Liver (tissue), 9 donors: ENCODE measurements around the gene ZNF697. TPM values are rescaled to one million over a fixed set of nuclear protein-coding genes. Genes with fewer than 3 reads are reported as not detected.

Source experiments
- DNase-seq: peaks from one replicate; pipeline ENCODE4 v3.0.0-alpha.2; 2017; ENCODE audit warnings: low spot score
- H3K27ac ChIP-seq, 2 donors: one replicate each; pipeline ENCODE4 v1.7.0; 2013; ENCODE audit warnings: inconsistent platforms in 2 of 2, low read length in 2 of 2, control low read depth in 1 of 2, low read depth in 1 of 2, mild to moderate bottlenecking in 1 of 2
- H3K27me3 ChIP-seq, 4 donors: one replicate each; pipeline versions ENCODE4 v1.6.1 to v1.7.0; 2013; ENCODE audit warnings: low read length in 3 of 4, inconsistent platforms in 1 of 4, mild to moderate bottlenecking in 1 of 4, moderate library complexity in 1 of 4; ENCODE audit not compliant: control insufficient read depth in 4 of 4, insufficient read depth in 4 of 4
- H3K36me3 ChIP-seq, 4 donors: one replicate each; pipeline versions ENCODE4 v1.6.1 to v1.7.0; 2013; ENCODE audit warnings: low read length in 3 of 4, mild to moderate bottlenecking in 3 of 4, low read depth in 1 of 4, moderate library complexity in 1 of 4; ENCODE audit not compliant: control insufficient read depth in 4 of 4, insufficient read depth in 3 of 4
- H3K4me1 ChIP-seq, 4 donors: one replicate each; pipeline versions ENCODE4 v1.6.1 to v1.7.0; 2013; ENCODE audit warnings: low read length in 3 of 4, mild to moderate bottlenecking in 3 of 4, moderate library complexity in 1 of 4; ENCODE audit not compliant: control insufficient read depth in 4 of 4, insufficient read depth in 4 of 4
- H3K4me3 ChIP-seq, 3 donors: one replicate each; pipeline versions ENCODE4 v1.6.1 to v1.7.0; 2013; ENCODE audit warnings: low read length in 3 of 3, control low read depth in 1 of 3, low read depth in 1 of 3, mild to moderate bottlenecking in 1 of 3
- H3K9ac ChIP-seq, 2 donors: one replicate each; pipeline ENCODE4 v1.7.0; 2013; ENCODE audit warnings: low read length in 2 of 2, mild to moderate bottlenecking in 2 of 2, moderate library complexity in 2 of 2, control low read depth in 1 of 2, low read depth in 1 of 2
- H3K9me3 ChIP-seq, 4 donors: one replicate each; pipeline versions ENCODE4 v1.6.1 to v1.7.0; 2013; ENCODE audit warnings: low read length in 3 of 4; ENCODE audit not compliant: control insufficient read depth in 4 of 4
- EGR1 ChIP-seq, 2 donors: IDR thresholded peaks; 2 replicates each; pipeline ENCODE4 v1.6.1; 2016 to 2018; ENCODE audit warnings: antibody characterized with exemption in 2 of 2, low read depth in 2 of 2
- FOXA1 ChIP-seq: IDR thresholded peaks from 2 replicates; pipeline ENCODE4 v1.6.1; 2016; ENCODE audit warnings: antibody characterized with exemption
- FOXA2 ChIP-seq: IDR thresholded peaks from 2 replicates; pipeline ENCODE4 v1.6.1; 2016; ENCODE audit warnings: antibody characterized with exemption
- GABPA ChIP-seq, 2 donors: IDR thresholded peaks in 1 of 2; conservative IDR thresholded peaks in 1 of 2; 2 replicates each; pipeline ENCODE4 v1.6.1; 2016; ENCODE audit warnings: antibody characterized with exemption in 2 of 2, mild to moderate bottlenecking in 1 of 2, moderate library complexity in 1 of 2
- HNF4A ChIP-seq, 2 donors: conservative IDR thresholded peaks; 2 replicates each; pipeline ENCODE4 v1.6.1; 2016; ENCODE audit warnings: antibody characterized with exemption in 2 of 2, mild to moderate bottlenecking in 2 of 2
- HNF4G ChIP-seq: IDR thresholded peaks from 2 replicates; pipeline ENCODE4 v1.6.1; 2016; ENCODE audit warnings: antibody characterized with exemption
- JUND ChIP-seq, 2 donors: IDR thresholded peaks; 2 replicates each; pipeline ENCODE4 v1.6.1; 2016; ENCODE audit warnings: antibody characterized with exemption in 2 of 2
- RAD21 ChIP-seq, 2 donors: IDR thresholded peaks; 2 replicates each; pipeline ENCODE4 v1.6.1; 2016; ENCODE audit warnings: antibody characterized with exemption in 2 of 2, mild to moderate bottlenecking in 2 of 2
- REST ChIP-seq: IDR thresholded peaks from 2 replicates; pipeline ENCODE4 v1.6.1; 2016; ENCODE audit warnings: antibody characterized with exemption, mild to moderate bottlenecking
- RXRA ChIP-seq, 2 donors: IDR thresholded peaks; 2 replicates each; pipeline ENCODE4 v1.6.1; 2017 to 2018; ENCODE audit warnings: antibody characterized with exemption in 2 of 2, mild to moderate bottlenecking in 1 of 2
- SP1 ChIP-seq: IDR thresholded peaks from 2 replicates; pipeline ENCODE4 v1.6.1; 2018; ENCODE audit warnings: antibody characterized with exemption, mild to moderate bottlenecking
- TAF1 ChIP-seq: conservative IDR thresholded peaks from 2 replicates; pipeline ENCODE4 v1.6.1; 2016; ENCODE audit warnings: antibody characterized with exemption, mild to moderate bottlenecking
- YY1 ChIP-seq: IDR thresholded peaks from 2 replicates; pipeline ENCODE4 v1.6.1; 2016; ENCODE audit warnings: antibody characterized with exemption, mild to moderate bottlenecking
- WGBS: extraction: QIAGEN DNeasy Blood & Tissue Kit; methylation state at CpG from one replicate; pipeline ENCODE4 v1.1.7; 2013; 5-methylcytosine and 5-hydroxymethylcytosine counted together
- polyA plus RNA-seq, 2 donors: library from polyadenylated mRNA; stranded (reverse) in 1 of 2; unstranded in 1 of 2; fragments of 200-250 nt in 1 of 2; fragments of >200 nt in 1 of 2; fragmentation: Nextera tagmentation in 1 of 2; extraction: Ambion mirVana in 1 of 2; gene quantifications; one replicate each; pipeline versions ENCODE4 v1.2.1 to v1.2.3, GENCODE V29; 2013 to 2015
- total RNA-seq, 2 donors: library from RNA; depleted of rRNA; stranded (reverse); fragments of >200 nt; gene quantifications; one replicate each; pipeline ENCODE4 v1.2.3, GENCODE V29; 2014
- TF ChIP-seq, protein P1 (sequence below): fragments of 150-350 bp; IDR thresholded peaks from 2 replicates; pipeline ENCODE4 v1.5.1; 2017; ENCODE audit warnings: improper control_type of control experiment, low read depth, low read length; ENCODE audit not compliant: missing input control
- TF ChIP-seq, protein P2 (sequence below): IDR thresholded peaks from 2 replicates; pipeline ENCODE4 v1.6.1; 2016; ENCODE audit warnings: antibody characterized with exemption
- TF ChIP-seq, protein P3 (sequence below): IDR thresholded peaks from 2 replicates; pipeline ENCODE4 v1.6.1; 2016; ENCODE audit warnings: antibody characterized with exemption
- donor health status: healthy.
- donor health status: healthy.
- donor health status: healthy.
- donor health status: healthy.
- donor health status: healthy.

The ZNF697 gene
- total and polyA plus RNA-seq, 4 donors, result 0.89 to 4.5 (median 3.2) TPM

DNA sequence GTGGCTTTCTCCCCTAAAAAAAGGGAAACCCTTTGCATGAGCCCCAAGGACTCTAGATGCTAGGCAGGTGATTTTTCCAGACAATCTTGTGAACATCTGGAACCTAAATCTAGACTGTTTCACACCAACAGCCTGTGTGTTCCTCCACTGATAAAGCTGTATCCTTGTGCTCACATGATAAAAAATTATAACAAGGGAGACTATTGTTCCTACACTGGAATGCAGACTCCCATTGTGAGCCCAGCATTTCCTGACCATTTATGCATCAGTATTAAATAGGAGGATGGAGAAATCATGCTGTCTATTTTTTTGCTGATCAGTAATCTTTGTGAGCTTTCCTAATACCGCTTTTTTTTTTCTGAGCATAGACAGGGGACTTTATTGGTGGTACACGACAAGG lies 52.5 kb downstream of the ZNF697 start:
- no peaks in the 10 kb centered on the region for H3K36me3 ChIP-seq
- no peaks in the 10 kb centered on the region for H3K4me1 ChIP-seq
- H3K9ac ChIP-seq, result no peak overlapping the region
- no peak overlapping the region for H3K27ac ChIP-seq
- H3K4me3 ChIP-seq, result no peak overlapping the region
- no peaks in the 10 kb centered on the region for H3K9me3 ChIP-seq
- H3K27me3 ChIP-seq, result no peaks in the 10 kb centered on the region
- TF ChIP-seq RXRA (IDR thresholded peaks at IDR 0.05) (no peak), GABPA (IDR thresholded peaks at IDR 0.05 in 1 of 2, conservative IDR thresholded peaks at IDR 0.05 in 1 of 2) (no peak), REST (no peak), RAD21 (IDR thresholded peaks at IDR 0.05) (no peak), FOXA2 (no peak), FOXA1 (no peak)
- TF ChIP-seq, protein P1, sequence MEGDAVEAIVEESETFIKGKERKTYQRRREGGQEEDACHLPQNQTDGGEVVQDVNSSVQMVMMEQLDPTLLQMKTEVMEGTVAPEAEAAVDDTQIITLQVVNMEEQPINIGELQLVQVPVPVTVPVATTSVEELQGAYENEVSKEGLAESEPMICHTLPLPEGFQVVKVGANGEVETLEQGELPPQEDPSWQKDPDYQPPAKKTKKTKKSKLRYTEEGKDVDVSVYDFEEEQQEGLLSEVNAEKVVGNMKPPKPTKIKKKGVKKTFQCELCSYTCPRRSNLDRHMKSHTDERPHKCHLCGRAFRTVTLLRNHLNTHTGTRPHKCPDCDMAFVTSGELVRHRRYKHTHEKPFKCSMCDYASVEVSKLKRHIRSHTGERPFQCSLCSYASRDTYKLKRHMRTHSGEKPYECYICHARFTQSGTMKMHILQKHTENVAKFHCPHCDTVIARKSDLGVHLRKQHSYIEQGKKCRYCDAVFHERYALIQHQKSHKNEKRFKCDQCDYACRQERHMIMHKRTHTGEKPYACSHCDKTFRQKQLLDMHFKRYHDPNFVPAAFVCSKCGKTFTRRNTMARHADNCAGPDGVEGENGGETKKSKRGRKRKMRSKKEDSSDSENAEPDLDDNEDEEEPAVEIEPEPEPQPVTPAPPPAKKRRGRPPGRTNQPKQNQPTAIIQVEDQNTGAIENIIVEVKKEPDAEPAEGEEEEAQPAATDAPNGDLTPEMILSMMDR, result no peak
- no peak for DNase-seq
- WGBS, result 86% methylated on average over 2 of the region's 2 CpGs

GRCh38 chr1:119595168-119595567 lies 52.9 kb downstream of the ZNF697 start:
- no peaks in the 10 kb centered on the region for H3K27me3 ChIP-seq
- no peak overlapping the region for H3K9ac ChIP-seq
- 76% methylated on average over 2 of the region's 2 CpGs for WGBS
- no peak for DNase-seq
- no peaks in the 10 kb centered on the region for H3K36me3 ChIP-seq
- TF ChIP-seq RXRA (IDR thresholded peaks at IDR 0.05) (no peak), JUND (IDR thresholded peaks at IDR 0.05) (no peak), HNF4G (no peak), FOXA1 (no peak), TAF1 (no peak), HNF4A (conservative IDR thresholded peaks at IDR 0.05) (peak in 1 of 2 donors; percentile 1)
- TF ChIP-seq, protein P2, sequence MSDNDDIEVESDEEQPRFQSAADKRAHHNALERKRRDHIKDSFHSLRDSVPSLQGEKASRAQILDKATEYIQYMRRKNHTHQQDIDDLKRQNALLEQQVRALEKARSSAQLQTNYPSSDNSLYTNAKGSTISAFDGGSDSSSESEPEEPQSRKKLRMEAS, result no peak
- TF ChIP-seq, protein P3, sequence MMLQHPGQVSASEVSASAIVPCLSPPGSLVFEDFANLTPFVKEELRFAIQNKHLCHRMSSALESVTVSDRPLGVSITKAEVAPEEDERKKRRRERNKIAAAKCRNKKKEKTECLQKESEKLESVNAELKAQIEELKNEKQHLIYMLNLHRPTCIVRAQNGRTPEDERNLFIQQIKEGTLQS, result no peak
- H3K9me3 ChIP-seq, result no peaks in the 10 kb centered on the region
- H3K4me1 ChIP-seq, result no peaks in the 10 kb centered on the region
- H3K4me3 ChIP-seq, result no peak overlapping the region
- H3K27ac ChIP-seq, result no peak overlapping the region

DNA sequence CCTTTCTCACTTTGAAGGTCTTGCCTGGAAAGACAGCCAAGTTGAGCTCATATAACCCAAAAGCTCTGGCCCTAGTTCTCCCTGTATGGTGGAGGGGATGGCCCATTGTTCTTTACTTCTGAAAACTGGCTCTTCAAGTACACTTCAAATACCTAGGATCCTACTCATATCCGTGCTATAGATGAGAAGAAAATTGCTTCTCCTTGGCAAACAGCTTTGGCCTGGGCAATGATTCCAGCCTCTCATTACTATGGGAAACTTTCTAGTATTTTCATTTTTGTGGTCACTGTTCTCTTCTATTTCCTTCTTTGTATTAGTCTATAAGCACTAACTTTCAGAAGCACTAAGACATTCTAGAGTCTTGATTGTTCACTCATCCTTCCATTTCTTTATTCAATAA lies 53.7 kb downstream of the ZNF697 start:
- 97% methylated on average over 1 of the region's 1 CpG for WGBS
- no peaks in the 10 kb centered on the region for H3K4me1 ChIP-seq
- no peaks in the 10 kb centered on the region for H3K9me3 ChIP-seq
- TF ChIP-seq HNF4A (conservative IDR thresholded peaks at IDR 0.05) (no peak), REST (no peak), RXRA (IDR thresholded peaks at IDR 0.05) (no peak), FOXA1 (no peak), YY1 (no peak), SP1 (no peak), TAF1 (no peak), GABPA (IDR thresholded peaks at IDR 0.05 in 1 of 2, conservative IDR thresholded peaks at IDR 0.05 in 1 of 2) (no peak), EGR1 (IDR thresholded peaks at IDR 0.05; ENCODE audit: low read depth in 2 of 2) (no peak)
- TF ChIP-seq, protein P1, result no peak

More for the DNA sequence above, 53.7 kb downstream of the ZNF697 start:
- no peak for DNase-seq
- Histone ChIP-seq H3K36me3 (no peaks in the 10 kb centered on the region), H3K4me3 (no peak overlapping the region), H3K27ac (no peak overlapping the region), H3K9ac (no peak overlapping the region), H3K27me3 (no peaks in the 10 kb centered on the region)
